Measurements from ENCODE around the gene FAM193A.
"Not testable (repeated sequence)": the region's sequence is repeated elsewhere in the genome, so short reads cannot be mapped to it uniquely, and the experiment has no call there.

Gene FAM193A

GRCh38 chr4:2754848-2755819, 218.7 kb downstream of the FAM193A start:
- DNase-seq, result no peak

DNA sequence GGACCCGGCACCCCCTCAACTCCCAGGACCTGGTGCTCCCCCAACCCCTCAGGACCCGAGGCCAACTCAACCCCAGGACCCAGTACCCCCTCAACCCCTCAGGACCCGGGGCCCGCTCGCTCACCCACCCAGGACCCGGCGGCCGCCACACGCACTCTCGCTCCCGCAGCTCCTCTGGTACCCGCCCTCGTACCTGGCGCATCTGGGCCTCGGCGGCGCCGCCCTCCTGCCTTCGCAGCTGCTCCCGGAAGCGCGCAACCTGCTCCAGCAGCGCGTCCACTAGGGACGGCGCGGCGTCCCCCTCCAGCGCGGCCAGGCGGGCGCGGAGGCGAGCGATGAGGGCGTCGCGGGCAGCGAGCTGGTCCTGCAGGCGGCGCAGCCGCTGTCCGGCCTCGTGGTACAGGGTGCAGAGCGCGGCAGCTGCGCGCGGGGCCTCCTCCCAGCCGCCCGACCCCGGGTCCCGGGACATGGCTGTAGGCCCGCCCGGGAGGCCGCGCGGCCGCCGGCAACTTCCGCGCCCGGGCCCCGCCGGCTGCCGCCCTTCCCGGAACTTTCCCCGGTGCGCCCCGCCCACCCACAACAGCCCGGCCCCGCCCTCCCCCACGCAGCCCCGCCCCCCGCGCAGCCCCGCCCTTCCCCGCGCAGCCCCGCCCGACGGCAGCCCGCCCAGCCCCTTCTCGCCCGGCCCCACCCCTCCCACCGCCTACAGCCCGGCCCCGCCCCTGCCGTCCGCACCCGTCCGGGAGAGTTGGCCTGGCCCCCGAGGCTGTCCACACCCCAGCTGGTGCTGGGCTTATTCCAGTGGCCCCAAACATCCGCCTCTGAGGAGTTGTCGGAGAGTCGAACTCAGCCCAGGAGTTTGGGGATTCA, 219.6 kb downstream of the FAM193A start, which contains the start of gene TNIP2:
TNIP2 (minus strand) TSS at position 516 of the 870 bp plus-strand sequence; CDS start at position 469, 47 bp downstream.
- DNase-seq, result peak in 1 of 2 experiments; percentile 29

GRCh38 chr4:2756691-2757350, 220.4 kb downstream of the FAM193A start:
- DNase-seq, result no peak

DNA sequence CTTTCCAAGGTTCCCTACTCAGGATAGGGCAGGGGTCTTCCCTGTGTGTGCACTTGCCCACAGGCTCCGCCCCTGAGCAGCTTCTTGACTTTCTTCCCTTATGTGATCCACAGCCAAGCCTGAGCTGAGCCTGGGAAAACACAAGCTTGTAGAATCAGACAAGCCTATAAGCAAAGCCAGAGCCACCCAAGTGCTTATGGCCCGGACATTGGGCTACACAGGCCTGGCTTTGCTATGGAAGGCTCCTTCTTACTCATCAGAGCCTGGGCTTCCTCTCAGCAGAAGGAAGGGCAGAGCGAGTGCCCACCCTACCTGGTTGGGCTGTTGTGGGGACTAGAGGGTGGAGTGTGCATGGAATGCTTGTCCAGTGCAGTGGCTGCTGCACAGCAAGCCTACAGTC, 221.0 kb downstream of the FAM193A start:
- no peak for DNase-seq

- peak in 1 of 2 experiments; percentile 18 for DNase-seq
Measured at GRCh38 chr4:2761035-2761923, 224.8 kb downstream of the FAM193A start.

- no peak for DNase-seq
Measured at GRCh38 chr4:2762048-2762447, 225.6 kb downstream of the FAM193A start.

- not testable (repeated sequence) for DNase-seq
Measured at GRCh38 chr4:2762486-2763370, 226.3 kb downstream of the FAM193A start.

GRCh38 chr4:2763511-2763967, 227.1 kb downstream of the FAM193A start:
- DNase-seq, result no peak

- no peak for DNase-seq
Measured at GRCh38 chr4:2765832-2766526, 229.5 kb downstream of the FAM193A start.

DNA sequence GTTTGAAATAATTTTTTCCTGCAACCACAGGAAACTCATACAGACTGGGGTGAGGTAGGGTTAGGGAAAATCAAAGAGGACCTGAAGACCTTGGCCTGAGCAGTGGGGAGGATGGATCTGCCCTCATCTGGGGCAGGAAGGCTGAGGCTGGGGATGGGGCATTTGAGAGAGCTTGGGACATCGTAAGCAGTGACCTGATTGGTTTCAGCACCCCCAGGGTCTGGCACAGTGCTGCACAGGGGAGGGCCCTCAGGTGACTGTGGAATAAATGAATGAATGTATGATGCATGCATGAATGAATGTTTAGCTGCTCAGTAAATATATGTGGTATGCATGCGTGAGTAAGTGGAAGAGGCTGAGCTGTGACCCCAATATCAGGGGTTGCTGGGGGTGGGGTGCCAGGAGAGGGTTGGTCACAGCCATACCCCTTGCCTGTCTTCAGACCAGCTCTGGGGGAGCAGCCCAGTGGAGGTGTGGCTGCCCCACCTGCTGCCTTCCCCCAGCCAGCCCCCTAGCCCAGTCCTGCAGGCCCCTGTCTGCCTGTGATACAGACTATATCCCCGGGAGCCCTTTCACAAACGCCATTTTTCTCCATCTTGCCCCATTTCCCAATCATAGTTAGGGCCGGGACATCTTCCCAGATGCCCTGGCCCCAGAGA, 230.7 kb downstream of the FAM193A start:
- DNase-seq, result no peak

- no peak for DNase-seq
Measured at GRCh38 chr4:2767705-2768074, 231.2 kb downstream of the FAM193A start.

- DNase-seq, result no peak
Measured at GRCh38 chr4:2768124-2768523, 231.7 kb downstream of the FAM193A start.

DNA sequence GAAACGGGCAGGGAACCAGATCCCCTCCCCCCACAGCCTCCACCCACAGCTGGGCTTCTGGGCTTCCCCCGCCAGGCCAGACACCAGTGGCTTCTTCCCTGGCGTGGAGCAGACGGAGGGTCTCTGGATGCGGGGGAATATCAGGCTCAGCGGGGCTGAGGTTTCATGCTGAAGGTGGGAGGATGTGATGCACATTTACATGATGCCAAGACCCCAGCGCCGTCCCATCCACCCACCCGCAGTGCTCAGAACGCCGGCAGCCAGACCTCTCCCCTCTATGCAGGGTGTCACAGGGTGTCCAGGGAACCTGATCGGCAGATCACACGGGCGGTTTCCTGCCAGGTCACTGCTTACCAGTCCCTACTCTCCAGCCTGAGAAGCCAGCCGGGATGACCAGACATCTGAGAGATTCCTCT, 232.5 kb downstream of the FAM193A start:
- no peak for DNase-seq

GRCh38 chr4:2771264-2771663, 234.8 kb downstream of the FAM193A start:
- no peak for DNase-seq

GRCh38 chr4:2780643-2781042, 244.2 kb downstream of the FAM193A start:
- DNase-seq, result not testable (repeated sequence)

DNA sequence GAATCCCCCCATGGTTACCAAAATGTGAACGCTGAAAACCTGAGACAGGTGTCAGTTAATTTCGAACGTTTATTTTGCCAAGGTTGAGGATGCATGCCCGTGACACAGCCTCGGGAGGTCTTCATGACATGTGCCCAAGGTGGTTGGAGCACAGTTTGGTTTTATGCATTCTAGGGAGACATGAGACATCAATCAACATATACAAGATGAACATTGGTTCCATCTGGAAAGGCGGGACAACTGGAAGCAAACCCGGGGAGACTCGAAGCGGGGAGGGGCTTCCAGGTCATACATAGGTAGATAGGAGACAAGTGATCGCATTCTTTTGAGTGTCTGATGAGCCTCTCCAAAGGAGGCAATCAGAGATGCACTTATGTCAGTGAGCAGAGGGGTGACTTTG, 245.5 kb downstream of the FAM193A start:
- DNase-seq, result no peak

Data from SHP77 (cell line).